ENCODE measurements around the gene C4orf46. TPM values are rescaled to one million over a fixed set of nuclear protein-coding genes. Genes with fewer than 3 reads are reported as not detected.

The C4orf46 gene
- total RNA-seq, 4 donors from 2014 or later = 0.51 to 2.1 (median 1.4) TPM

- in situ Hi-C loops (cut with MboI; ENCODE audit: low sequenced_read_pairs in 4 of 4) = loop anchor here in 1 of 4 donors (25.0 kb wide), 2 partner anchors 483 to 733 kb away; no protein-coding TSS in a partner anchor
- DNase-seq (no peak), ATAC-seq (no peak)
- H3K36me3 ChIP-seq = peaks cover 0 to 69% of the 10 kb centered on the region in 2 donors
- H3K4me3 ChIP-seq = no peak overlapping the region
- intact Hi-C loops (cut with DNase I; ENCODE audit: low total_unique reads) = no loop called here
- H3K9me3 ChIP-seq = no peaks in the 10 kb centered on the region
- H3K27ac ChIP-seq = no peak overlapping the region
- TF ChIP-seq POLR2A (IDR thresholded peaks at IDR 0.05) (no peak), CTCF (IDR thresholded peaks at IDR 0.05 in 4 of 5, conservative IDR thresholded peaks at IDR 0.05 in 1 of 5) (no peak)
- no peaks in the 10 kb centered on the region for H3K27me3 ChIP-seq
- no peaks in the 10 kb centered on the region for H3K4me1 ChIP-seq
Measured at GRCh38 chr4:158704274-158704673, 32.6 kb upstream of the C4orf46 start.

- ATAC-seq (no peak), DNase-seq (no peak)
- H3K4me1 ChIP-seq = no peaks in the 10 kb centered on the region
Measured at GRCh38 chr4:158688813-158689212, 17.1 kb upstream of the C4orf46 start.

GRCh38 chr4:158682066-158682465 lies 10.4 kb upstream of the C4orf46 start:
- ATAC-seq = peak in 1 of 2 donors; percentile 73
- H3K36me3 ChIP-seq = peaks cover 0 to 35% of the 10 kb centered on the region in 2 donors
- H3K27ac ChIP-seq = peak overlapping the region in 2 of 4 donors; percentile 7 to 15
- in situ Hi-C loops (cut with MboI; ENCODE audit: low sequenced_read_pairs in 4 of 4) (no loop called here), intact Hi-C loops (cut with DNase I; ENCODE audit: low total_unique reads) (no loop called here)
- H3K27me3 ChIP-seq = no peaks in the 10 kb centered on the region
- no peak overlapping the region for H3K4me3 ChIP-seq
- H3K9me3 ChIP-seq = no peaks in the 10 kb centered on the region
- peaks cover 0 to 5% of the 10 kb centered on the region in 2 donors for H3K4me1 ChIP-seq
- DNase-seq = no peak
- TF ChIP-seq CTCF (IDR thresholded peaks at IDR 0.05 in 4 of 5, conservative IDR thresholded peaks at IDR 0.05 in 1 of 5) = no peak
- no peak for TF ChIP-seq POLR2A (IDR thresholded peaks at IDR 0.05)

More at GRCh38 chr4:158688813-158689212, 17.1 kb upstream of the C4orf46 start:
- H3K9me3 ChIP-seq = no peaks in the 10 kb centered on the region
- no peak overlapping the region for H3K27ac ChIP-seq
- TF ChIP-seq CTCF (IDR thresholded peaks at IDR 0.05 in 4 of 5, conservative IDR thresholded peaks at IDR 0.05 in 1 of 5) (no peak), POLR2A (IDR thresholded peaks at IDR 0.05) (no peak)
- in situ Hi-C loops (cut with MboI; ENCODE audit: low sequenced_read_pairs in 4 of 4) (no loop called here), intact Hi-C loops (cut with DNase I; ENCODE audit: low total_unique reads) (no loop called here)
- peaks cover 8 to 64% of the 10 kb centered on the region in 2 donors for H3K36me3 ChIP-seq
- no peaks in the 10 kb centered on the region for H3K27me3 ChIP-seq
- no peak overlapping the region for H3K4me3 ChIP-seq

- Histone ChIP-seq H3K27ac (no peak overlapping the region), H3K4me3 (no peak overlapping the region), H3K9me3 (no peaks in the 10 kb centered on the region), H3K36me3 (peaks cover 0 to 31% of the 10 kb centered on the region in 2 donors), H3K27me3 (no peaks in the 10 kb centered on the region), H3K4me1 (peaks cover 0 to 5% of the 10 kb centered on the region in 2 donors)
- DNase-seq (no peak), ATAC-seq (no peak)
- intact Hi-C loops (cut with DNase I; ENCODE audit: low total_unique reads) = no loop called here
- TF ChIP-seq POLR2A (IDR thresholded peaks at IDR 0.05) = no peak
- TF ChIP-seq CTCF (IDR thresholded peaks at IDR 0.05 in 4 of 5, conservative IDR thresholded peaks at IDR 0.05 in 1 of 5) = no peak
- in situ Hi-C loops (cut with MboI; ENCODE audit: low sequenced_read_pairs in 4 of 4) = no loop called here
Measured at GRCh38 chr4:158681629-158682028, 9.9 kb upstream of the C4orf46 start.

GRCh38 chr4:158678767-158679166 lies 7.1 kb upstream of the C4orf46 start:
- no peak overlapping the region for H3K27ac ChIP-seq
- no peaks in the 10 kb centered on the region for H3K27me3 ChIP-seq
- intact Hi-C loops (cut with DNase I; ENCODE audit: low total_unique reads) (no loop called here), in situ Hi-C loops (cut with MboI; ENCODE audit: low sequenced_read_pairs in 4 of 4) (loop anchor here in 1 of 4 donors (10.0 kb wide), 1 partner anchor 46 kb away; the partner anchor contains the start of gene PPID)
- TF ChIP-seq POLR2A (IDR thresholded peaks at IDR 0.05) (no peak), CTCF (IDR thresholded peaks at IDR 0.05 in 4 of 5, conservative IDR thresholded peaks at IDR 0.05 in 1 of 5) (no peak)
- no peaks in the 10 kb centered on the region for H3K9me3 ChIP-seq
- peaks cover 0 to 8% of the 10 kb centered on the region in 2 donors for H3K36me3 ChIP-seq
- no peak overlapping the region for H3K4me3 ChIP-seq
- ATAC-seq = no peak
- DNase-seq = no peak
- H3K4me1 ChIP-seq = peaks cover under 1 to 10% of the 10 kb centered on the region in 2 donors
